HFF-Myc (cell line): ENCODE results near the gene MLLT3.

Experiments used
- DNase-seq: peaks from one replicate; pipeline ENCODE4 v3.0.0-alpha.2; 2011; ENCODE audit warnings: low read depth; ENCODE audit errors: extremely low read depth
- H3K4me3 ChIP-seq: replicated peaks from 2 replicates; pipeline ENCODE4 v1.5.1; 2011; ENCODE audit warnings: low read depth, mild to moderate bottlenecking, control low read depth, low read length
- TF ChIP-seq, protein P1 (sequence below): IDR thresholded peaks from 2 replicates; pipeline ENCODE4 v1.5.1; 2012; ENCODE audit warnings: mild to moderate bottlenecking, low read depth, low read length, control low read depth; ENCODE audit errors: missing control alignments

Gene MLLT3

GRCh38 chr9:20500101-20500500 lies 122.2 kb downstream of the MLLT3 start:
- TF ChIP-seq, protein P1, sequence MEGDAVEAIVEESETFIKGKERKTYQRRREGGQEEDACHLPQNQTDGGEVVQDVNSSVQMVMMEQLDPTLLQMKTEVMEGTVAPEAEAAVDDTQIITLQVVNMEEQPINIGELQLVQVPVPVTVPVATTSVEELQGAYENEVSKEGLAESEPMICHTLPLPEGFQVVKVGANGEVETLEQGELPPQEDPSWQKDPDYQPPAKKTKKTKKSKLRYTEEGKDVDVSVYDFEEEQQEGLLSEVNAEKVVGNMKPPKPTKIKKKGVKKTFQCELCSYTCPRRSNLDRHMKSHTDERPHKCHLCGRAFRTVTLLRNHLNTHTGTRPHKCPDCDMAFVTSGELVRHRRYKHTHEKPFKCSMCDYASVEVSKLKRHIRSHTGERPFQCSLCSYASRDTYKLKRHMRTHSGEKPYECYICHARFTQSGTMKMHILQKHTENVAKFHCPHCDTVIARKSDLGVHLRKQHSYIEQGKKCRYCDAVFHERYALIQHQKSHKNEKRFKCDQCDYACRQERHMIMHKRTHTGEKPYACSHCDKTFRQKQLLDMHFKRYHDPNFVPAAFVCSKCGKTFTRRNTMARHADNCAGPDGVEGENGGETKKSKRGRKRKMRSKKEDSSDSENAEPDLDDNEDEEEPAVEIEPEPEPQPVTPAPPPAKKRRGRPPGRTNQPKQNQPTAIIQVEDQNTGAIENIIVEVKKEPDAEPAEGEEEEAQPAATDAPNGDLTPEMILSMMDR = no peak
- no peak overlapping the region for H3K4me3 ChIP-seq
- DNase-seq = no peak

DNA sequence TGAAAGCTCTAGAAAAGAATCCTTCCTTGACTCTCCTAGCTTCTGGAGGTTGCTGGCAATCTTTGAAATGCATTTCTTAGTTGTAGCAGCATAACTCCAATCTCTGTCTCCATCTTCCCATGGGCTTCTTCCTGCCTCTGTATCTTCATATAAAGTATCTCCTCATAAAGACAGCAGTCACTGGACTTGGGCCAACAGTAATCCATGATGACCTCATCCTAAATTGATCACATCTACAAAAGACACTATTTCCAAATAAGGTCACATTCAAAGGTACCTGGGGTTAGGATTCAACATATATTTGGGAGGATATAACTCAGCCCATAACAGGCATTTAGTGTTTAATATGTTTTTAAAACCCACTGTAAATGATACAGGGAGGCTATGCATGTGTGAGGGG lies 123.3 kb downstream of the MLLT3 start:
- no peak for DNase-seq
- TF ChIP-seq, protein P1 = no peak
- no peak overlapping the region for H3K4me3 ChIP-seq

DNA sequence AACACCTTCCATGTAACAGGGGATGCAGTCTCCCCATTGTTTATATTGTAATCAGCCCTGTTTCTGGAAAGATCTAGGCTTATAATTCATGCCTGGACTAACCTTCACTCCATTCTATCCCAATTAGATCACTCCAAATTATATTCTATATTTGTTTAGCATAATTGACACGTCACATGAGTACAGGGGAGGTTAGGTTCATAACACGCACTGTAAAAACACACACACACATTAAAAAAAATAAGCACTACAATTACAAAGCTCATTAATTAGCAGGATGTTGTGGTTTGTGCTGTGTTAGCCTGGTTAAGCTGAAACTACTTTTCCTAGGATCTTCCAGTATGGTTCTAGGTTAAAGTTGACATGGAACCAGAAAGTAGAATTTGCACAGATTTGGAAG lies 126.0 kb downstream of the MLLT3 start:
- TF ChIP-seq, protein P1 = no peak
- no peak for DNase-seq
- H3K4me3 ChIP-seq = no peak overlapping the region

- H3K4me3 ChIP-seq = no peak overlapping the region
- TF ChIP-seq, protein P1 = no peak
- no peak for DNase-seq
These were observed 127.2 kb downstream of the MLLT3 start for GRCh38 chr9:20495098-20495497.

DNA sequence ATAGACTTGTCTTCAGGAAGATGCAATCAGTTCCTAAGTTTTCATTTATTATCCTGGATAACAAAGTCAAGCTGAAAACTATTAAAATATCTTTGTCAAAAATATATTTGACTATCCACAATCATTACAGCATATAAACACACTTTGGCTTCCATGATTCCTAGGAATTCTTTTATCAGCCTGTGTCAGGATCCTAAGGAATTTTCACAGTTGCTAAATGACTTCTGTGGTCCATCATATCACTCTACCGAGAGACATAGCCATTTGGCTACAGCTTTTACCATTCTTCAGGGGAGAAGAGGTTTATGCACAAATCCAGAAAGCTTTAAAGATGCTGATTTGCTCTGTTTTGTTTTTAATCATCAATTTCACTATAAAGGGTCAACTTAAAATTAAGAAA lies 128.3 kb downstream of the MLLT3 start:
- H3K4me3 ChIP-seq = no peak overlapping the region
- no peak for DNase-seq
- TF ChIP-seq, protein P1 = no peak

- no peak overlapping the region for H3K4me3 ChIP-seq
- TF ChIP-seq, protein P1 = no peak
- no peak for DNase-seq
These were observed 129.5 kb downstream of the MLLT3 start for GRCh38 chr9:20492772-20493171.

GRCh38 chr9:20491612-20492011 lies 130.7 kb downstream of the MLLT3 start:
- TF ChIP-seq, protein P1 = no peak
- H3K4me3 ChIP-seq = no peak overlapping the region
- DNase-seq = no peak
